Measurements from ENCODE around the gene MRPS5.

DNA sequence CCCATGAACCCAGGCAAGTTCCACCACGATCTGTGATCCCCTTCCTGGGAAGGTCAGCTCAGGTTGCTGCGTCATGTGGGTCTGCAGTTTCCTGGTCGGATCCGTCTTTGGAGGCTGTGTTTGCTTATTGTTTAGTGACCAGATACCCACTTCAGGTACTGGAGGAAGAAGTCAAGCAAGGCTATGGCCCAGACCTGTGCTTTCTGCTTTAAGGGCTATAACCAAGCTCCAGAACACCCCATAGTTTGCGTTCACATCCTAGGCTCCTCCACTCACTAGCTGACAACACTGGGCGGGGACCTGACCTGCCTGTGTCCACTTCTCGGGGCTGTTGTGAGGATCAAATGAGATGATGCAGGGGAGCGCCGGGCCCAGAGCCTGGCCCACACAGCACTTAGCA lies 52.1 kb downstream of the MRPS5 start:
- TF ChIP-seq, protein P1, sequence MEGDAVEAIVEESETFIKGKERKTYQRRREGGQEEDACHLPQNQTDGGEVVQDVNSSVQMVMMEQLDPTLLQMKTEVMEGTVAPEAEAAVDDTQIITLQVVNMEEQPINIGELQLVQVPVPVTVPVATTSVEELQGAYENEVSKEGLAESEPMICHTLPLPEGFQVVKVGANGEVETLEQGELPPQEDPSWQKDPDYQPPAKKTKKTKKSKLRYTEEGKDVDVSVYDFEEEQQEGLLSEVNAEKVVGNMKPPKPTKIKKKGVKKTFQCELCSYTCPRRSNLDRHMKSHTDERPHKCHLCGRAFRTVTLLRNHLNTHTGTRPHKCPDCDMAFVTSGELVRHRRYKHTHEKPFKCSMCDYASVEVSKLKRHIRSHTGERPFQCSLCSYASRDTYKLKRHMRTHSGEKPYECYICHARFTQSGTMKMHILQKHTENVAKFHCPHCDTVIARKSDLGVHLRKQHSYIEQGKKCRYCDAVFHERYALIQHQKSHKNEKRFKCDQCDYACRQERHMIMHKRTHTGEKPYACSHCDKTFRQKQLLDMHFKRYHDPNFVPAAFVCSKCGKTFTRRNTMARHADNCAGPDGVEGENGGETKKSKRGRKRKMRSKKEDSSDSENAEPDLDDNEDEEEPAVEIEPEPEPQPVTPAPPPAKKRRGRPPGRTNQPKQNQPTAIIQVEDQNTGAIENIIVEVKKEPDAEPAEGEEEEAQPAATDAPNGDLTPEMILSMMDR (IDR thresholded peaks at IDR 0.05; ENCODE audit: borderline replicate concordance, extremely low read depth, low read length, poor library complexity, severe bottlenecking) = no peak
- TF ChIP-seq EZH2 (IDR thresholded peaks at IDR 0.05; ENCODE audit: borderline replicate concordance, low read depth, low read length, severe bottlenecking) = no peak
